Thyroid gland (tissue), 4 donors: ENCODE data around the gene DMXL1.
"Not testable (repeated sequence)": the region's sequence is repeated elsewhere in the genome, so short reads cannot be mapped to it uniquely, and the experiment has no call there.

Experiments used
- CTCF ChIP-seq, 6 experiments: fragments of 200-600 bp in 3 of 6; fragments of 450-650 bp in 3 of 6; sonication (generic) in 3 of 6; IDR thresholded peaks; one replicate each; pipeline ENCODE4 v1.5.1; 2016 to 2019; ENCODE audit warnings: antibody characterized with exemption in 6 of 6, mild to moderate bottlenecking in 2 of 6, inconsistent platforms in 1 of 6, moderate library complexity in 1 of 6
- POLR2A ChIP-seq, 2 donors: fragments of 450-650 bp; IDR thresholded peaks; one replicate each; pipeline ENCODE4 v1.6.1; 2017; ENCODE audit warnings: antibody characterized with exemption in 2 of 2, mild to moderate bottlenecking in 2 of 2, moderate library complexity in 1 of 2

- TF ChIP-seq CTCF, POLR2A (IDR thresholded peaks at IDR 0.05): not testable (repeated sequence)
Measured at GRCh38 chr5:119185512-119185911, 114.6 kb downstream of the DMXL1 start.
